ENCODE data around the gene CABYR.
"Not testable (repeated sequence)": the region's sequence is repeated elsewhere in the genome, so short reads cannot be mapped to it uniquely, and the experiment has no call there.

CABYR gene

DNA sequence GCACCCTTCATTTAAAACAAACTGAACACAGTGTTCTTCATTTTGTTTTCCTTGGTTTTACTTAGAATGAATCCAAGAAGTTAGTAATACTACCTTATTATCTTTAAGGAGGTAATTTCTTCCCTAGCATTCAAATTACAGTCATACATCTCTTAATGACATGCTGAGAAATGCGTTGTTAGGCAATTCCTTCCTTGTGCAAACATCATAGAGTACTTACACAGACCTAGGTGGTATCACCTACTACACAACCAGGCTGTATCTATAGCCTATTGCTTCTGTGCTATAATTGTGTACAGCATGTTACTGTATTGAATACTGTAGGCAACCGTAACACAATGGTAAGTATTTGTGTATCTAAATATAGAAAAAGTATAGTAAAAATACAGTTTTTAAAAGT is 8.4 kb upstream of the CABYR start:
- DNase-seq = no peak

GRCh38 chr18:24136967-24137373 is 1.9 kb upstream of the CABYR start:
- no peak for DNase-seq

DNA sequence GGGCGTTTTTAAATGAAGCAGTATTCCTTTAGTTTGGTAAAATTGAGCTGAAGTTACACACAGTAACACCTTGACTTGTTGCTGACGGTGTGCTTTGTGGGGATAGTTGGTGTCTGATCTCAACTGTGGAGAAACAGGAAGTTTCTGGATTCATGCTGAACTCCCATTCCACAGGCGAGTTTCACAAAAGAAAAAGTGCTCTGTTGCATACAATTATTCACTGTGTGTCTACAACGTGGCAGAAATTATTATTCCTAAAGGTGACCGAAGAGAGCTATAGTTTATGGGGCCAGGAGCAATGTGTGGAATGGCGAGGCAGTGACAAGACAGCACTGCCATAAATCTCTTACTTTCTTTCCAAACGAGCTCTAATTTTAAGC is 463 bp upstream of the CABYR start:
- DNase-seq = no peak

DNA sequence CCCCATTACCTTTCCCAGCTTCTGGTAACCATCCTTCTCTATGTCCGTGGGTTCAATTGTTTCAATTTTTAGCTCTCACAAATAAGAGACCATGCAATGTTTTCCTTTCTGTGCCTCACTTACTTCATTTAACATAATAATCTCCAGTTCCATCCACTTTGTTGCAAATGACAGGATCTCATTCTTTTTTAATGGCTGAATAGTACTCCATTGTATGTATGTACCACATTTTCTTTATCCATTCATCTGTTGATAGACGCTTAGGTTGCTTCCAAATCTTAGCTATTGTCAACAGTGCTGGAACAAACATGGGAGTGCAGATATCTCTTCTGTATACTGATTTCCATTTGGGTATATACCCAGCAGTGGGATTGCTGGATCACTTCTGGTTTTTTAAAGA is 1.8 kb downstream of the CABYR start:
- no peak for DNase-seq

- DNase-seq = no peak
Observed at GRCh38 chr18:24142376-24142775, 3.5 kb downstream of the CABYR start.

GRCh38 chr18:24149591-24149990 is 10.7 kb downstream of the CABYR start:
- DNase-seq = not testable (repeated sequence)

DNA sequence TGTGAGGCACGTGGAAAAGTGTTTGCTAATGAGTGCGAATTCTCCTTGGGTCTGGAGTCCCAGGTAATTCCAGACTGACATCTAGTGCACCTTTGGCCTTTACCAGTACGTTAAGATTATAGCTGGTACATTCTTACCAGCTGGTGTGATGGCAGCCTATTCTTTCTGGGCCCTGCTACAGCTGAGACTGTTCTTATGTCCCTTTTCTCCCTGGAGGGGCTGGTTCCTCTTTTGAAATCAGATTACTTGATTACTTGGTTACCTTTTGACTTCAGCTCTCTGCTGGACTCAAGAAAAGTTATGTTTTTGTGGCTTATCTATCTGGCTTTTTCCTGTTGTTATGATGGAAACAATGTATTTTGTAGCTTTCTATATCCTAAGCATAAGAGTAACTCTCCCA is 14.5 kb downstream of the CABYR start:
- DNase-seq = no peak

- DNase-seq = no peak
Observed at GRCh38 chr18:24157855-24158254, 19.0 kb downstream of the CABYR start.

GRCh38 chr18:24160086-24160485 is 21.2 kb downstream of the CABYR start:
- no peak for DNase-seq

DNA sequence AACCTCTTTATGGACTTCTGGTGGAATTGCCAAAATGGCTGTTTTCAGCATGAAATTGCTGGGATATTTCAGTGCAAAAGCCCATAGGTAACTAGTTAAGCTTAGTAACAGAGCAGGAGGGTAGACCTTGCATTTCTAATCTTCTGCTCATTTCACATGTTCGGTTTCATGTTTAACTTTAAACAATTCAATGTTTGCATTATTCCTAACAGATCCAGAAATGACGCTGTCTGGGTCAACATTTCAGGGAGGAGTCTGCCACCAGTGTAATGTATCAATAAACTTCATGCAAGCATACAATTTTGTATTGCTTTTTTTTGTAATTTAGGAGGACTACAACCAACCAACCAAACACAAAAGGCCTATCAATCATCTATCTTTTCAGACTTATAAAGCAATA is 22.4 kb downstream of the CABYR start:
- DNase-seq = no peak

DNA sequence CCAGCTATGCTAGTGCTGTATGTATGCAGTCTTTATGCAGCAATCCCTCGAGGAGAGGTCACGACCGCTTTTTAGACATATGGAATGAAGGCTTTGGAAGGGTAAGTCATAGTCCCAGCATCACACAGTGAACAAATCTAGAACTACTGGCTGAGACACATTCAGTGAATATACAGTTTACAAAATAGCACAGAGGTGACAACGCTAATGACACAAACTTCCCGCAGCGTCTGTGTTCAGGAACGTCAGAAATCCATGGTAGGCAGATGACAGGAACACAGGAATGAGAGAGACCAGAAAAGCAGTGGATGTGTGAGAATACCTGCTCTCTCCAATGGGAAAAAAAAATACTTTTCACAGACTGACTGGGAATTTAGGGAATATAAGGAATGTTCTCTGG is 29.6 kb downstream of the CABYR start:
- DNase-seq = no peak

GRCh38 chr18:24170360-24170759 is 31.5 kb downstream of the CABYR start:
- no peak for DNase-seq

DNA sequence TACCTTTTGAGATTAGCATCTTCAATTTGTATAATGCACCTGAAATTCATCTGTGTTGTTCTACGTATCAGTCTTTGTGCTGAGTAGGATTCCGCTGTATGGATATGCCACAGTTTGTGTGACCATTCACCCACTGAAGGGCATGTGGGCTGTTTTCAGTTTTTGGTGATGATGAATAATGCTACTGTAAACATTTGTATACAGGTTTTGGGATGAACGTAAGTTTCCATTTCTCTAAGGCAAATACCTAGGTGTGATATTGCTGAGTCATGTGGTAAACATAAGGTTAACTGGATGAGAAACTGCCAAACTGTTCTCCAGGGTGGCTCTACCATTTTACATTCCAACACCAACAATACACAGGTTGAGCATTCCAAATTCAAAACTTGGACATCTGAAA is 35.1 kb downstream of the CABYR start:
- no peak for DNase-seq

DNA sequence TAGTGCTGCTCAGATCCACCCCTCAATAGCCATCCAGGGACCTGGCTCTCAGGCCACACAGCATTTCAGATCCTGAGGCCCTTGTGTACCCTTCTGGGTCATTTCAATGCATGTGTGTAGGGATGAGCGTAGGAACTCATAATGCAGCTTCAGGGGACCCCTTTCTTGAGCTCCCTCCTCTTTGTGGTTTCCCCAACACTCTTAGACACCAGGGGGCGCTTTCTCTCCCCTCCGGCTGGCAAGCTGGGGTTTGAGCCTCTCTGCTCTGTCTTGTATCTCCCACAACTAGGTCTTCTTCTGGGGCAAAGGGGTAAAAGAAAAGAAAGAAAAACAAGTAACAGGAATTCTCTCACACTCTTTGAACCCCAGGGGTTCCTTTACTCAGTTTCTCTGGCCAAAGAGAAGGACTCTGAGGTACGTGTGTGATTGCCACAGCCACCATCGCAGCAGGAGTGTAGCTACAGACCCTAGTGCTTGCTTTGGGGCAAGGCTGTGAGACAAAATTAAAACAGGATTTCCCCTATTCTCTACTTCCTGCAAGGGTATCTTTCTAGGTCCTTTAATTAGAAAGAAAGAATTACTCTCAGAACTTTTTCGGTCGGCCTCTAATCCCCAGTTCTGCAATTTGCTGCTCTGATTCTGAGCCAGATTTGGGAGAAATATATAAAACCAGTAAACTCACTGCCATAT is 38.0 kb downstream of the CABYR start:
- peak in 3 of 4 experiments; percentile 3 to 10 (median 5) for DNase-seq

DNA sequence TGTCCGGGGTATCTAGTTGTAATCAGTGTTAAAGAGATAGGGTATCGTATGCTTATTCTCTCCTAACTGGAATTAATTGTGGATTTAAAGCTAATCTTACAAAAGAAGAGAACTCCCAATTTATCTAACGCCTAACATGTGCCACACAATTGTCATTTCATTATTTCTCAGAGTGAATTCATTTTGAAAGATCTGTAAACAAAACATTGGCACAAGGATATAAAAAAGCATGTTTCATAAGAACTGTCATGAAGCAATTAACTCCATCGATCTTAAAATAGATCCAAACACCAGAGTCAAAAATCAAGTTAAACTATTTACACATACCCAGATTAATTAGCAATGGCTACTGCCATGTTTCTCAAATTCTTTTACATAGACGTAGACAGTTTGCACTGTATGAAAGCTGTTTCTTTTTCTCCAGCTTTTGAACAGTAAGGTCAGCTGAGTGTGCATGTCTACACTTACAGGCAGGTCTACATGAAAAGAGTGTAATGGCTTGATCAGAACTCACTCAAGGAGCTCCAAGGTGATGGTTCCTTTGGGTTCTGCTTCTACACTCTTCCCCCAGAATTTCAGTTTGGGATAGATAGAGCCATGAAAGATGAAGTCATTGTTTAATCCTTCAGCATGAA is 38.8 kb downstream of the CABYR start:
- no peak for DNase-seq

- DNase-seq = no peak
Observed at GRCh38 chr18:24180048-24180447, 41.2 kb downstream of the CABYR start.

DNA sequence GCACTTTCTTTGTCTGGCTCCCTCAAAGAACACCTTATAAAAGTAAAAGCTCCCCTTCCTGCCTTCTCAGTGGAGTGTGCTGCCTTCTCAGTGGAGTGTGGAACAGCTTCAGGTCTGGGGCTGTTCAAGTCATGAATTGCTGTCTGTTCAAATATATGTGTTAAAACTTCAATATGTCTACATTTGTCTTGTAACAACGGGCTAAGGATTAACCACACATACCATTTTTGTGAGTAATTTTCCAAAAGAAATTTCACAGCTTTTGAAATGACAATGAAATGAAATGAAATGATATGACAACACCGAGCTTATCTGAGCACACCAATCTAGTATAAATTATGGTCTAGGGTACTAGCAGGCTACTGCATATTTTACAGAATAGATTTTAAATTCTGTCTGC is 42.9 kb downstream of the CABYR start:
- no peak for DNase-seq

DNA sequence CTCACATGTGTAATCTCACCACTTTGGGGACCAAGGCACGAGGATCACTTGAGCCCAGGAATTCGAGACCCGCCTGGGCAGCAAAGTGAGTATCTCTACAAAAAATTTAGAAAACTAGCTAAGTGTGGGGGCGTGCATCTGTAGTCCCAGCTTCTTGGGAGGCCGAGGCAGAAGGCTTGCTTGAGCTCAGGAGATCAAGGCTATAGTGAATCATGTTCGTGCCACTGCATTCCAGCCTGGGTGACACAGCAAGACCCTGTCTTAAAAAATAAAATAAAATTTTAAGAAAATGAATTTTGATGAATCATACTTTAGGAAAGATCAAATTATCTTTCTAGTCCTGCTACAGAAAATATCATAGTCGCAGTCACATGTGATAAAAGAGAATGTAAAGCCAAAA is 46.9 kb downstream of the CABYR start:
- DNase-seq = no peak

GRCh38 chr18:24187049-24187448 is 48.2 kb downstream of the CABYR start:
- DNase-seq = no peak

GRCh38 chr18:24187689-24188088 is 48.8 kb downstream of the CABYR start:
- DNase-seq = no peak

- DNase-seq = no peak
Observed at GRCh38 chr18:24188120-24188519, 49.3 kb downstream of the CABYR start.

- no peak for DNase-seq
Observed at GRCh38 chr18:24189007-24189528, 50.2 kb downstream of the CABYR start.

GRCh38 chr18:24189664-24190346 is 50.9 kb downstream of the CABYR start:
- no peak for DNase-seq

DNA sequence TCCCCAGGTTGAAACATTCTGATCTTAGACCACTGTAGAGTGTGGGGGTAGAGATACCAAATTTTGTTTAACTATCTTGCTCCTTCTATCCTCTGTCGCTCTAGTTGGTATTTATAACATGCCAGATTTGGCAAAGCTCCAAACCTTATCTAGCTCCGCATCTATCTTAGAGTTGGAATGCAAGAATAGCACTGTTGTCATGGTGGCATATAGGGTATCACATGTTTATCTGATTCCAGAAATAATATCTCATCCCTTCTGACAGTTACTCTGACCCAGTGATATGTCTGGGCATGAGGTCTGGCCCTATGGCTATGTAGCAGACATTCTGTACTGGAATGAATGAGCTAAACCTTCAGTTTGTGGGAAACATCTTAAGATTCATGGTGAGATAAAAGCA is 51.7 kb downstream of the CABYR start:
- DNase-seq = no peak
